Peyer's patch (tissue), 4 donors: ENCODE data around the gene SPRR3.

Experiments
- CTCF ChIP-seq, 6 experiments: fragments of 450-650 bp in 4 of 6; fragments of 200-600 bp in 2 of 6; sonication (generic) in 1 of 6; IDR thresholded peaks; one replicate each; pipeline ENCODE4 v1.5.1; 2017 to 2019; ENCODE audit warnings: antibody characterized with exemption in 6 of 6, mild to moderate bottlenecking in 3 of 6, moderate library complexity in 1 of 6
- POLR2A ChIP-seq, 2 donors: fragments of 450-650 bp; IDR thresholded peaks; one replicate each; pipeline ENCODE4 v1.5.1; 2017; ENCODE audit warnings: antibody characterized with exemption in 2 of 2, mild to moderate bottlenecking in 2 of 2, moderate library complexity in 2 of 2

- TF ChIP-seq POLR2A (IDR thresholded peaks at IDR 0.05) (no peak), CTCF (IDR thresholded peaks at IDR 0.05) (no peak)
Observed at GRCh38 chr1:152953761-152954160, 47.8 kb upstream of the SPRR3 start.
